SK-N-SH (cell line): Measurements from ENCODE around the gene CYSTM1. TPM values are rescaled to one million over a fixed set of nuclear protein-coding genes. Genes with fewer than 3 reads are reported as not detected.

Experiments used
- CTCF ChIA-PET: fragments of 300-600, 350-600 bp; formaldehyde crosslinking; extraction: SDS; loops from one replicate; lab custom pipeline; 2021; lab: Yijun Ruan, JAX
- POLR2A ChIA-PET: fragments of 350-600 bp; sonication (Branson Sonifier 250); formaldehyde crosslinking; extraction: SDS; loops from one replicate; lab custom pipeline; 2020; ENCODE audit warnings: antibody characterized with exemption, inconsistent platforms; lab: Yijun Ruan, JAX
- DNase-seq: peaks from one replicate; pipeline ENCODE4 v3.0.0; 2012
- H2AFZ ChIP-seq: fragments of 200-600 bp; sonication (generic); 2 replicates; pipeline ENCODE4 v1.8.1; 2016; ENCODE audit warnings: antibody characterized with exemption, mild to moderate bottlenecking, low read depth
- H3F3A ChIP-seq: fragments of 200-600 bp; sonication (generic); replicated peaks from 2 replicates; pipeline ENCODE3; 2016; ENCODE audit warnings: antibody characterized with exemption, mild to moderate bottlenecking; ENCODE audit not compliant: insufficient read depth
- H3K27ac ChIP-seq, 2 experiments: fragments of 200-500 bp in 1 of 2; fragments of 200-600 bp in 1 of 2; sonication (Bioruptor generic) in 1 of 2; sonication (generic), shearing (Covaris generic) in 1 of 2; 2 replicates each; pipeline versions ENCODE4 v1.5.1 to v1.6.1; 2014 to 2016; ENCODE audit warnings: low read depth in 2 of 2, inconsistent platforms in 1 of 2, low read length in 1 of 2, mild to moderate bottlenecking in 1 of 2, mixed read lengths in 1 of 2
- H3K27me3 ChIP-seq: fragments of 200-600 bp; sonication (generic), shearing (Covaris generic); 2 replicates; pipeline ENCODE4 v1.6.1; 2016; ENCODE audit warnings: mixed run types; ENCODE audit not compliant: insufficient read depth
- H3K36me3 ChIP-seq, 2 experiments: fragments of 200-500 bp in 1 of 2; fragments of 200-600 bp in 1 of 2; sonication (Bioruptor generic) in 1 of 2; sonication (generic) in 1 of 2; replicated peaks in 1 of 2; 2 replicates each; pipeline versions ENCODE3 to v1.5.1; 2014 to 2016; ENCODE audit warnings: low read length in 1 of 2, mild to moderate bottlenecking in 1 of 2; ENCODE audit not compliant: insufficient read depth in 2 of 2, control insufficient read depth in 1 of 2
- H3K4me1 ChIP-seq, 2 experiments: fragments of 200-500 bp in 1 of 2; fragments of 200-600 bp in 1 of 2; sonication (Bioruptor generic) in 1 of 2; sonication (generic), shearing (Covaris generic) in 1 of 2; 2 replicates each; pipeline versions ENCODE4 v1.5.1 to v1.6.1; 2014 to 2016; ENCODE audit warnings: low read depth in 1 of 2, low read length in 1 of 2, mixed run types in 1 of 2; ENCODE audit not compliant: insufficient read depth in 2 of 2, control insufficient read depth in 1 of 2
- H3K4me2 ChIP-seq: fragments of 200-600 bp; sonication (generic), shearing (Covaris generic); 2 replicates; pipeline ENCODE4 v1.6.1; 2017; ENCODE audit warnings: mixed run types
- H3K4me3 ChIP-seq, 2 experiments: fragments of 200-500 bp in 1 of 2; fragments of 200-600 bp in 1 of 2; sonication (Bioruptor generic) in 1 of 2; sonication (generic), shearing (Covaris generic) in 1 of 2; 2 replicates each; pipeline versions ENCODE4 v1.5.1 to v1.8.1; 2014 to 2016; ENCODE audit warnings: low read depth in 2 of 2, inconsistent platforms in 1 of 2, low read length in 1 of 2, mild to moderate bottlenecking in 1 of 2, mixed read lengths in 1 of 2, moderate library complexity in 1 of 2
- H3K79me2 ChIP-seq: fragments of 200-600 bp; sonication (generic); 2 replicates; pipeline ENCODE4 v1.8.1; 2017; ENCODE audit warnings: mild to moderate bottlenecking; ENCODE audit not compliant: insufficient read depth
- H3K9ac ChIP-seq: fragments of 200-600 bp; sonication (generic); 2 replicates; pipeline ENCODE4 v1.6.1; 2017; ENCODE audit warnings: mixed run types
- H3K9me2 ChIP-seq: fragments of 200-600 bp; sonication (generic); 2 replicates; pipeline ENCODE4 v1.6.1; 2017; ENCODE audit warnings: mixed run types
- H3K9me3 ChIP-seq: fragments of 200-600 bp; sonication (generic); 2 replicates; pipeline ENCODE4 v1.6.1; 2017; ENCODE audit warnings: mixed run types, mild to moderate bottlenecking, moderate library complexity
- H4K20me1 ChIP-seq: fragments of 200-600 bp; sonication (generic); 2 replicates; pipeline ENCODE4 v1.6.1; 2017; ENCODE audit warnings: mild to moderate bottlenecking, mixed run types; ENCODE audit not compliant: insufficient read depth
- FOXM1 ChIP-seq: IDR thresholded peaks from 2 replicates; pipeline ENCODE4 v1.4.0; 2012; ENCODE audit warnings: low read depth, mild to moderate bottlenecking
- GABPA ChIP-seq: IDR thresholded peaks from 2 replicates; pipeline ENCODE4 v1.4.0; 2012; ENCODE audit warnings: low read depth, mild to moderate bottlenecking
- JUND ChIP-seq: IDR thresholded peaks from 2 replicates; pipeline ENCODE4 v1.4.0; 2012
- MEF2A ChIP-seq: IDR thresholded peaks from 2 replicates; pipeline ENCODE4 v1.4.0; 2012; ENCODE audit warnings: low read depth, borderline replicate concordance
- PBX3 ChIP-seq: IDR thresholded peaks from 2 replicates; pipeline ENCODE4; 2012
- RAD21 ChIP-seq: IDR thresholded peaks from 2 replicates; pipeline ENCODE4 v1.6.1; 2012; ENCODE audit warnings: mild to moderate bottlenecking, low read length
- RCOR1 ChIP-seq: fragments of 150-350 bp; IDR thresholded peaks from 2 replicates; pipeline ENCODE4 v1.6.1; 2017; ENCODE audit warnings: antibody characterized with exemption, low read length
- RXRA ChIP-seq: IDR thresholded peaks from 2 replicates; pipeline ENCODE4 v1.4.0; 2012; ENCODE audit warnings: low read depth, mild to moderate bottlenecking, borderline replicate concordance
- SIN3A ChIP-seq: IDR thresholded peaks from 2 replicates; pipeline ENCODE4 v1.6.1; 2012; ENCODE audit warnings: low read depth, mild to moderate bottlenecking, low read length, moderate library complexity, borderline replicate concordance
- SMC3 ChIP-seq: IDR thresholded peaks from 2 replicates; pipeline ENCODE4 v1.6.1; 2012; ENCODE audit warnings: low read depth, low read length, improper control_type of control experiment
- TAF1 ChIP-seq: IDR thresholded peaks from 2 replicates; pipeline ENCODE4 v1.6.1; 2012; ENCODE audit warnings: low read depth, mild to moderate bottlenecking, low read length, moderate library complexity, borderline replicate concordance
- TEAD4 ChIP-seq: IDR thresholded peaks from 2 replicates; pipeline ENCODE4 v1.4.0; 2012; ENCODE audit warnings: mild to moderate bottlenecking, borderline replicate concordance; ENCODE audit not compliant: insufficient read depth
- YY1 ChIP-seq: IDR thresholded peaks from 2 replicates; pipeline ENCODE4 v1.4.0; 2012; ENCODE audit warnings: low read depth, mild to moderate bottlenecking
- ZBTB33 ChIP-seq: IDR thresholded peaks from 2 replicates; pipeline ENCODE4 v1.4.0; 2012; ENCODE audit warnings: low read depth, borderline replicate concordance
- WGBS: methylation state at CpG from one replicate; pipeline ENCODE4 v1.1.6; 2017; ENCODE audit warnings: low lambda C conversion rate; 5-methylcytosine and 5-hydroxymethylcytosine counted together
- polyA plus RNA-seq, 3 experiments: library from polyadenylated mRNA; depleted of rRNA; stranded (reverse); fragments of >200 nt; gene quantifications; 2 replicates each; pipeline ENCODE4 v1.2.3, GENCODE V29; 2012
- TF ChIP-seq, protein P1 (sequence below): IDR thresholded peaks from 2 replicates; pipeline ENCODE4 v1.4.0; 2012; ENCODE audit warnings: low read depth, borderline replicate concordance
- TF ChIP-seq, protein P2 (sequence below): fragments of 150-350 bp; IDR thresholded peaks from 2 replicates; pipeline ENCODE4 v1.6.1; 2016; ENCODE audit warnings: mild to moderate bottlenecking, low read depth, low read length

Gene CYSTM1
- polyA plus RNA-seq, 1 of the 3 experiments (the other 2 are of a cell fraction): 27.1 TPM

DNA sequence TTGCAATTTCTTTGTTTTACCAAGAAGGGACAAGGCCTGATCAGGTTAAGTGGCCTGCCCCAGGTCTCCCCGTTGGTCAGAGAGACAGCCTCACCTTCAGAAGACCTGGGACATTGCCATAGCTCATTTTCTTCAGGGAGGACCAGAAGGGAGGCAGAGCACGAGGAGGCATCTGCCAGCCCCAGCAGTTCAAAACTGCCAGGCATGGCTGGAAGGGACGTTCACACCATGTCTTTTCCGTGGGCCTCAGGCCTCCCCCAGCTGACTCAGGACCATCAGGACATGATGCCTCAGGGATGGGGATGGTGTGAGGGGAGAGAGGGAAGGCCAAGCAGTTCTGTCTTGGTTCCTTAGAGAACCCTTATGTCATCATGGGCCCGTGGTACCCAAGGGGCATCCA is 32.7 kb upstream of the CYSTM1 start:
- POLR2A ChIA-PET: no interaction called here
- no peak overlapping the region for H2AFZ ChIP-seq
- peaks cover 24% of the 10 kb centered on the region for H4K20me1 ChIP-seq
- H3K79me2 ChIP-seq: no peaks in the 10 kb centered on the region; the same call in 1 of the 2 replicates
- H3K4me3 ChIP-seq: no peak overlapping the region
- DNase-seq: no peak
- no peaks in the 10 kb centered on the region for H3K9me3 ChIP-seq
- peaks cover 0 to 8% of the 10 kb centered on the region in 2 experiments; a peak in 1 of 4 replicates for H3K4me1 ChIP-seq
- 74% methylated on average over 5 of the region's 5 CpGs for WGBS
- no peaks in the 10 kb centered on the region for H3K9me2 ChIP-seq
- H3K9ac ChIP-seq: no peak overlapping the region
- peaks cover 7% of the 10 kb centered on the region for H3F3A ChIP-seq
- TF ChIP-seq TAF1 (no peak), RCOR1 (no peak), ZBTB33 (no peak), PBX3 (no peak), JUND (no peak), SIN3A (no peak), TEAD4 (no peak), GABPA (no peak), RXRA (no peak), FOXM1 (no peak), RAD21 (no peak), SMC3 (no peak), MEF2A (no peak), YY1 (no peak)
- TF ChIP-seq, protein P1, sequence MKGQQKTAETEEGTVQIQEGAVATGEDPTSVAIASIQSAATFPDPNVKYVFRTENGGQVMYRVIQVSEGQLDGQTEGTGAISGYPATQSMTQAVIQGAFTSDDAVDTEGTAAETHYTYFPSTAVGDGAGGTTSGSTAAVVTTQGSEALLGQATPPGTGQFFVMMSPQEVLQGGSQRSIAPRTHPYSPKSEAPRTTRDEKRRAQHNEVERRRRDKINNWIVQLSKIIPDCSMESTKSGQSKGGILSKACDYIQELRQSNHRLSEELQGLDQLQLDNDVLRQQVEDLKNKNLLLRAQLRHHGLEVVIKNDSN: no peak
- TF ChIP-seq, protein P2, sequence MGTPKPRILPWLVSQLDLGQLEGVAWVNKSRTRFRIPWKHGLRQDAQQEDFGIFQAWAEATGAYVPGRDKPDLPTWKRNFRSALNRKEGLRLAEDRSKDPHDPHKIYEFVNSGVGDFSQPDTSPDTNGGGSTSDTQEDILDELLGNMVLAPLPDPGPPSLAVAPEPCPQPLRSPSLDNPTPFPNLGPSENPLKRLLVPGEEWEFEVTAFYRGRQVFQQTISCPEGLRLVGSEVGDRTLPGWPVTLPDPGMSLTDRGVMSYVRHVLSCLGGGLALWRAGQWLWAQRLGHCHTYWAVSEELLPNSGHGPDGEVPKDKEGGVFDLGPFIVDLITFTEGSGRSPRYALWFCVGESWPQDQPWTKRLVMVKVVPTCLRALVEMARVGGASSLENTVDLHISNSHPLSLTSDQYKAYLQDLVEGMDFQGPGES: no peak
- TF ChIP-seq, all 33 proteins: peak for 0
- CTCF ChIA-PET: interaction anchor here (1.1 to 8.0 kb wide), 5 partner anchors 9 to 68 kb away, joined by 4 to 166 read pairs (median 120); partner anchors contain the start of gene PURA
- no peaks in the 10 kb centered on the region for H3K27me3 ChIP-seq
- H3K27ac ChIP-seq: no peak overlapping the region
- H3K36me3 ChIP-seq: no peaks in the 10 kb centered on the region
- no peak overlapping the region for H3K4me2 ChIP-seq
